GM20000 (cell line): ENCODE measurements around the gene ACE2.

Experiments used
- DNase-seq: peaks from one replicate; pipeline ENCODE4 v3.0.0; 2012; ENCODE audit warnings: low spot score
- CTCF ChIP-seq: IDR thresholded peaks from 2 replicates; pipeline ENCODE4 v1.5.1; 2012; ENCODE audit warnings: mild to moderate bottlenecking, control low read depth; ENCODE audit errors: extremely low read depth, missing control alignments

ACE2 gene

GRCh38 chrX:15623054-15623453 lies 22.3 kb upstream of the ACE2 start:
- TF ChIP-seq CTCF: no peak
- no peak for DNase-seq

- no peak for DNase-seq
Observed at GRCh38 chrX:15619053-15619755, 18.4 kb upstream of the ACE2 start.

GRCh38 chrX:15617111-15617510 lies 16.4 kb upstream of the ACE2 start:
- TF ChIP-seq CTCF: no peak
- no peak for DNase-seq

More at GRCh38 chrX:15619053-15619755, 18.4 kb upstream of the ACE2 start:
- no peak for TF ChIP-seq CTCF

- TF ChIP-seq CTCF: no peak
- no peak for DNase-seq
Observed at GRCh38 chrX:15616531-15616930, 15.8 kb upstream of the ACE2 start.

- DNase-seq: no peak
- TF ChIP-seq CTCF: no peak
Observed at GRCh38 chrX:15607067-15607466, 6.3 kb upstream of the ACE2 start.

GRCh38 chrX:15606136-15606535 lies 5.4 kb upstream of the ACE2 start:
- no peak for DNase-seq
- TF ChIP-seq CTCF: no peak

- TF ChIP-seq CTCF: no peak
Observed at GRCh38 chrX:15605226-15605625, 4.5 kb upstream of the ACE2 start.

More at GRCh38 chrX:15605226-15605625, 4.5 kb upstream of the ACE2 start:
- no peak for DNase-seq
